NCI-H748 treated with DMSO at 0.1 percent for 48 hours (cell line): ENCODE measurements around the gene DRAXIN.

Source experiments
- DNase-seq: peaks from one replicate; lab custom pipeline; 2025; lab: John Stamatoyannopoulos, UW

The DRAXIN gene

GRCh38 chr1:11736746-11737639 is 45.5 kb downstream of the DRAXIN start:
- DNase-seq, result no peak

DNA sequence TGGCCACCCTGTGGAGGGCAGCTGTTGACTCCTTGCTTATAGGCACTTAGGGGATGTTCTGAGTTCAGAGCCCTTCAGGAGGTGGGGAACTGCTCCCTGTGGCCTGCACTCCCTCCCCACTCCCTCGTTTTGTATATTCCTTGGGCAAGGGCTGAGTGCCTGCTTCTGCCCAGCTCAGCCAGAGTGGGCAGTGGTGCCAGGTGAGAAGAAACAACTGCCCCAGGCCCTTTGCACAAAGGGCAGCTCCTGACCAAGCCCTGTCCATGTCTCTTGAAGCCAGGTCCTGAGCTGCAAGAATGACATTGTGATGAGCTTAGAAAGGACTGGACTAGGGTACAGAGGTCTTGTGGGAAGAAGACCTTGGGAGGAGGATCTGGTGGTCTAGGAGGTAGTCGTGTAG is 46.6 kb downstream of the DRAXIN start:
- DNase-seq, result no peak

DNA sequence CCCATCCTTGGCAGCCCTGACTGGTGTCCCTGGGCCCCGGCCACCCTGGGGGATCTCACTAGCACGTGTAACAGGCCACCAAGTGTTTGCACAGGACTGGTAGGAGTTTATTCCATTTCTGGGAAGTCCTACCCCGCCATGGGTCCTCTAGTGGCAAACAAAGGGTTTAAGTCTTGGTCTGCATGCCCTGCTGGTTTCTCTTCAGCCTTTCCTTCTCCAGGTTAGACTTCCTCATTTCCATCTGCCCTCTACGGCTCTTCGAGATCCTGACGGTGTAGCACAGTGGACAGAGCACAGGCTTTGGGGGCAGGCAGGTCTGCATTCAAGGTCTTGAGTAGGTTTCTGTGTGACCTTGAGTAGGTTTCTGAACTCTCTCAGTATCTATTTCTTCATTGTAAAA is 47.3 kb downstream of the DRAXIN start:
- no peak for DNase-seq

DNA sequence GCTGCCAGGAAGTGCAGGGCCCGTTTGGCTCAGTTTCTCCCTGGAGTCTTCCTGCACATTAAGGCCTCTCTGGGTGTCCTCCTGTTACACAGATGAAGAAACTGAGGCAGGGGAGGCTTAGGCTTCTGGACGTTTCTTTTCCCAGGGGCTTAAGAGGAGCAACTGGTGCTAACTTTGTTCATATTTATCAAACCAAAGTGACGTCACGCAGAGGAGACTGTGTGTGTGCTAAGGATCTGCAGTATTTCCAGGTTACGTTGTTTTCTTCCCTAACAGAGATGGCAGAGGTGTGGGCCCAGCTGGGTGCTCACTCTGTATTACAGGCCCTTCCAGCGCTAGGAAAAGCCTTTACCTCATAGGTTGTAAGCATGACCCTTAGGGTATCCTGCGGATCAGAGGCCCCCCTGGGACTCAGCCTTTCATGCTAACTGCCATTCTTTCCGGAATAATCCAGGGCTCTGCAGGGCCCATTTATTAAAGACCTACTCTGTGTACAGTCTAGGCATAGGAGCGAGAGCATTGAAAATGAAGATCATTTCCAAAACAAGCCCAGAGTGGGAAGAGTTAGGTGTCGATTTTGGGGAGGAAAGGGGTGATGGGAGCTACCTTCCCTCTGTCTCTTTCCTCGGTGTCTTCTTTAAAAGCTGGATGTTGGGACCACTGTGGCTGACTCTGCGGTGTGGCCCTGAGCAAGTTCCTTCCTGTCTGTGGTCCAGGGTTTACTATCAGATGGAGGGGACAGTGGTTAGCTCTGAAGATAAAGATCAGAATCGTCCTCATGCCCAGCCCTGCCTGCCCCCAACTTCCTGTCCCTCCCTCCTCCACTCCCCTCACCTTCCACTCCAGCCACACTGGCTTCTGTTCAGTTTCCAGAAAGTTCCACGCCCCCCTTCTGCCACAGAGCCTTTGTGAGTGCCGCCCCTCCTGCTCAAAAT is 49.0 kb downstream of the DRAXIN start:
- no peak for DNase-seq

DNA sequence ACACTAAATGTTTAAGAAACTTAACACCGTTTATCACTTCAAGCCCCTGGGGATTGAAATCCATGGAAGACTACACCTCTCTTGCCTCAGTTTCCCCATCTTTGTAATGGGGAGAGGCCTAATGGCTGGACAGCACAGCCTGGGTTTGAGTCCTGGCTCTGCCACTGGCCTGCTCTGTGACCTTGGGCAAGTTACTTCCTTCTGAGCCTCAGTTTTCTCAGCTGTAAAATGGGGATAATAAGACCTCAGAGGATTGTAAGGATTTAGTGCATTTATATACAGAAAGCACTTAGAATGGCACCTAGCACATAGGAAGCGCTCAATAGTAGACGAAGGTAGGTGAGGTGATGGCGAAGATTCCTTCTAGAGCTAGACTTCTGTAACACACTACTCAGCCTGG is 50.0 kb downstream of the DRAXIN start:
- no peak for DNase-seq

DNA sequence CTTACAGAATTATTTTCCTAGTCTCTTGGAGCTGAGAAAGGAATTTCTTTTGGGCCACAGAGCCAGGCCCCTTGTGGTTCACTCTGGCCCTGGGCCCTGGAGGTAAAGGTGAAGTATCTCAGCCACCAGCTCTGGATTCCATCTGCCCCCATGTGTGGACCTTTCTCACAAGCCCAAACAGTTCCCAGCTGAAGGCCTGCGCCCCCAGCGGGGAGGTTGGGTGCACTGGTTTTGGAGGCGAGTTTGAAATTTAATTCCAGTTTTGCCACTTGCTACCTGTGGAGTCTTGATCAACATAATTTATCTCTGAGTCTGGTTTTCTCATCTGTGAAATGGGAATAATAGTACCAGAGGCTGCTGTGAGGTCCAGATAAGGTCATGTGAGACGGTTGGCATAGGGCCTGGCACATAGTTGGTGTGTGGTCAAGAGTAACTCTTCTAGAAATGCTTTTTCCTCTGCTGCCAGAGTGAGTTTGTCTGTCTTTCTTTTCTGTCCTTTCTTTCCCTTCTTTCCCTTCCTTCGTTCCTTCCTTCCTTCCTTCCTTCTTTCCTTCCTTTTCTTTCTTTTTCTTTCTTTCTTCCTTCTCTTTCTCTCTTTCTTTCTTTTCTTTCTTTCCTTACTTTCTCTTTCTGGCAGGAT is 50.5 kb downstream of the DRAXIN start:
- DNase-seq, result no peak

- DNase-seq, result no peak
Observed at GRCh38 chr1:11744287-11744686, 52.8 kb downstream of the DRAXIN start.

DNA sequence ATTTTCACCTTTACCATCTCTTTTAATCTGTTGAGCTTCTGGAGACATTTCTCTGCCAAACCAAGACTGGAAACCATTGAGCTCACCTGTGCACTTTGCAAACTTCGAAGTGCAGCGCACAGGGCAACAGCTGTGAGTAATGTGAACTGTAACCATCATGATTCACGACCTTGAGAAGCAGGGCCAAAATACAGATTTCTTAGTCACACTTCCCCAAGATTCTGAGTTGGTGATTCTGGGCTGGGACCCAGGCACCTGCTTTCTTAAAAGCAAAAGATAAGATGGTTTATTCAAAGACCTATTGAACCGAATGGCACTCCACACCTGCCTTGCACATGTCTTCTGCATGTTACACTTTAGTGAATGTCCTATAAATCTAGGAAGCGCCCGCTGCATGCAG is 54.6 kb downstream of the DRAXIN start:
- no peak for DNase-seq

- no peak for DNase-seq
Observed at GRCh38 chr1:11746795-11747487, 55.4 kb downstream of the DRAXIN start.

DNA sequence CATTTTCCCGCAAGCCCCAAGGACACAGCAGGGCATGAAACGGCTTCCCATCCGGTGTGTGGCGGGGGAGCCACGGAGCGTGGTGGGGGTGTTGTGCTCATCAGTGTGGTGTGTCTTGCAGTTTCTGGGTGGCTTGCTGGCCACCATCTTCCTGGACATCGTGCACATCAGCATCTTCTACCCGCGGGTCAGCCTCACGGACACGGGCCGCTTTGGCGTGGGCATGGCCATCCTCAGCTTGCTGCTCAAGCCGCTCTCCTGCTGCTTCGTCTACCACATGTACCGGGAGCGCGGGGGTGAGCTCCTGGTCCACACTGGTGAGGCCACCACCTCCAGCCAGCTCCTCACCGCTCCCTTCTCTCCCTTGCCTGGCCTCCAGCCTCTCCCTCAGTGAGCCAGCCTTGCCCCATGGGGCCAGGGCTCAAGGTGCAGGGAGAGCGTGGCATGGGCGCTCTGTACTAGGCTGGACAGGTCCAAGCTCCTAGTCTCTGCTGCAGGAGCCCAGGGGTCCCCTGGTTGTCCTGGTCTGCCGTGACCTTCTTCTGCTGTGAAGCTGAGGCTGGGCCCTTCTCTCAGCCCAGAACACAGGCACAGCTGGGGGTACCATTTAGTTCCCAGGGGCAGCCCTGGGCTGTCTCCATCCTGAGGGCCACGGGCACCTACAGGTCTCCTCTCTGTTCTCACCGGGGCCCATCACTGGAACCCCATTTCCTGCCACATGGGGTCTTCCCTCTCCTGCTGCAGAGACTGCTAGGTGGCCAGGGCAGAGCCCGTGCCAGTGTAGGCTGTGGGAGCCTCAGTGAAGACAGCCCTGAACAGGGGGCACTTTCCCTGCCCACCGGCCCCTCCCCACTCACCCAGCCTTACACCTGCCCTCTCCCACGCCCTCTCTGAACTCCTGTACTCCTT is 57.0 kb downstream of the DRAXIN start:
- DNase-seq, result no peak

DNA sequence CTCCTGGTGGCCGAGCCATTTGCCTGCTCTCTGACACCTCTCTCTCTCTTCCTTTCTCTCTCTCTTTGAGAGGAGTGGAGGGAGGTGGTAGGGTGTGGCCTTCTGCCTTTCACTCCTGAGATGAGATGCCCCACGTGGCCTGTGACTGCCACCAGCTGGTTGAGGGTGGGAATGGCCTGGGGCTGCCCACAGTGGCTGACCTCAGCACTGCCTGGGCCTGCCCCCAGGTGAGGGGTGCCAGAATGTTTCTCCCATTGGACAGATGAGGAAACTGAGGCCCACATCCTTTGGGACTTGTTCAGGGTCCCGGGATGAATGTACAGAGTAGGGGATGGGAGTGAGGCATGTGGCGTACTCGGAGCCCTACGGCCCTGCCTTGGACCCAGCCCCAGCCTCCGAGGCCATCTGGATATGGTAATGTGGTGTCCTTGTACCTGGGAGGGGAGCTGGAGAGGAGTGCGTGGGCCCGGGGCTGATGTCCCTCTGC is 57.7 kb downstream of the DRAXIN start:
- DNase-seq, result peak; percentile 10

GRCh38 chr1:11749996-11750395 is 58.5 kb downstream of the DRAXIN start:
- DNase-seq, result no peak

- DNase-seq, result no peak
Observed at GRCh38 chr1:11751087-11751486, 59.6 kb downstream of the DRAXIN start.

- DNase-seq, result no peak
Observed at GRCh38 chr1:11752359-11753088, 61.0 kb downstream of the DRAXIN start.

DNA sequence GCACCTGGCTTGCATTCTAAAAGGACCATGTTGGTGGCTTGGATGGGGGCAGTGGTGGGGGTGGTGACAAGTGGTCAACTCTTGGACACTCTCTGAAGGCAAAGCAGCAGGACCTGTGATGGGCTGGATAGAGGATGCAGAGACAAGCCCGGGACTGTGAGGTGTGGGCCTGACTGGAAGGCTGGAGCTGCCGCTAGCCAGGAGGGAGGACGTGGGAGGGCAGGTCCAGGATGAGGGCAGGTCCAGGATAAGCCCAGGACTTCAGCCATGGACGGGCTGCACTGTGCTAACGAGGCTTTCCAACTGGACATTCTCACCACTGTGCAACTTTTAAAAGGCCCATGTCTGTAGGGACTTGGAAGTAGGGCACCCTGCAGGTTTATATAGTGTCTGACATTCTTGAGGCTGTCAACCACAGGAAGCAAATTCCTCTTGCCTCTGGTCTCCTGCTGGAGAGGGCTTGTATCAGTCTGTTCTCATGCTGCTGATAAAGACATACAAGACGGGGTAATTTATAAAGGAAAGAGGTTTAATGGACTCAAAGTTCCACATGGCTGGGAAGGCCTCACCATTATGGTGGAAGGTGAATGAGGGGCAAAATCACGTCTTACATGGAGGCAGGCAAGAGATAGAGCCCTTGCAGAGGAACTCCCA is 62.2 kb downstream of the DRAXIN start:
- DNase-seq, result no peak

DNA sequence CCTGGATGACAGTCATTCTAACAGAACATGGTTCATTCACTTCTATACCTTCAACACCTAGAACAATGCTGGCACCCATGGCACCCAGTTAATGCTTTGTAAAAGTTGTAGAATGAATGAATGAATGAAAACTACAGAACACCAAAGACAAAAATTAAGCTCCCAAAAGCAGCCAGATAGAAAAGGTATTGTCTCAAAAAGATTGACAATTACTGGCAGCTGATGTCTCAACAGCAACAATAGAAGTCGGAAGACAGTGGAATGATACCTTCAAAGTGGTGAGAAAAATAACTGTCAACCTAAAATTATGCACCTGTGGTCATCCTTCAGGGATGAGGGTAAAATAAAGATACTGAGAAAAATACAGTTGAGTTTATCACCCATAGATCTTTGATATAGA is 65.5 kb downstream of the DRAXIN start:
- no peak for DNase-seq

DNA sequence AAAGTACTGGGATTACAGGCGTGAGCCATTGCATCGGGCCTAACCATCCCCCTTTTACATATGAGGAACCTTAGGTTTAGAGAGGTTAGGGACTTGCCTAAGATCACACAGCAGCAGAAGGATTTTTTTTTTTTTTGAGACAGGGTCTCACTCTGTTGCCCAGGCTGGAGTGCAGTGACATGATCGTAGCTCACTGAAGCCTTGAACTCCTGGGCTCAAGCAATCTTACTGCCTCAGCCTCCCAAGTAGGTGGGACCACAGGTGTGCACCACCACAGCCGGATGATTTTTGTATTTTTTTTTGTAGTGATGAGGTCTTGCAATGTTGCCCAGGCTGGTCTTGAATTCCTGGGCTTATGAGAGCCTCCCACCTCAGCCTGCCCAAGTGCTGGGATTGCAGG is 68.3 kb downstream of the DRAXIN start:
- DNase-seq, result no peak

- DNase-seq, result no peak
Observed at GRCh38 chr1:11761285-11761684, 69.8 kb downstream of the DRAXIN start.

GRCh38 chr1:11761988-11762406 is 70.5 kb downstream of the DRAXIN start, which contains the start of gene C1orf167:
Gene C1orf167, plus strand, starts transcription at chr1:11762193. Its CDS starts 2,208 bp downstream, at chr1:11764401.
- DNase-seq, result no peak
